Effector CD4-positive, alpha-beta T cell (primary cell): ENCODE data around the gene NUDT13.

ENCODE experiments used
- DNase-seq: peaks from one replicate; pipeline ENCODE4 v3.0.0-alpha.2; 2020

NUDT13 gene

GRCh38 chr10:73167783-73168464, 57.7 kb downstream of the NUDT13 start, which contains the start of the genes ECD and FAM149B1:
Gene ECD (minus strand): TSS chr10:73168008. CDS start chr10:73163937, 4,071 bp downstream.
Gene FAM149B1 (plus strand): TSS chr10:73168119. CDS start chr10:73168340, 221 bp downstream.
- peak; percentile 90 for DNase-seq

DNA sequence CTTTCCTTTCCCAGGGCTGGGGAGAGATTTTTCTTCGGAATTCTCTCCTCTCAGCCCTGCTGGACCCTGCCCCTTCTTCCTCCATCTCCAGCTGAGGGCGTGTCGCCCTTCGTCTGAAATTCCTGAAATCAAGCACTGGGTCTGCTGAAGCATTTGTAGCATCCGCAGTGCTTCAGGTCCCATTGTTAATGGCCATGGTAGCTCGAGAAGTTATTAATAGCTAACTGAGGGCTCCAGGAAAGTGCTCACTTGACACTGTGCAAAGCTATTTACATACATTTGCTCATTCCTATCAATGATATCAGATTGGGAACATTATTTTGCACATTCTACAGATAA, 58.2 kb downstream of the NUDT13 start:
- DNase-seq, result no peak

- DNase-seq, result no peak
Measured at GRCh38 chr10:73169320-73169719, 59.1 kb downstream of the NUDT13 start.

- no peak for DNase-seq
Measured at GRCh38 chr10:73172867-73173266, 62.6 kb downstream of the NUDT13 start.

- no peak for DNase-seq
Measured at GRCh38 chr10:73174148-73174925, 64.1 kb downstream of the NUDT13 start.
